ENCODE measurements around the gene PRPF31. TPM values are rescaled to one million over a fixed set of nuclear protein-coding genes. Genes with fewer than 3 reads are reported as not detected.

The PRPF31 gene
- total RNA-seq, 1 experiment from 2014 or later: 84.4 TPM

GRCh38 chr19:54124393-54124792, 8.8 kb downstream of the PRPF31 start:
- no peaks in the 10 kb centered on the region for H4K20me1 ChIP-seq (ENCODE audit: control insufficient read depth, insufficient read depth, insufficient read length)
- no peaks in the 10 kb centered on the region for H3K9me3 Mint-ChIP-seq
- TF ChIP-seq, protein P1, sequence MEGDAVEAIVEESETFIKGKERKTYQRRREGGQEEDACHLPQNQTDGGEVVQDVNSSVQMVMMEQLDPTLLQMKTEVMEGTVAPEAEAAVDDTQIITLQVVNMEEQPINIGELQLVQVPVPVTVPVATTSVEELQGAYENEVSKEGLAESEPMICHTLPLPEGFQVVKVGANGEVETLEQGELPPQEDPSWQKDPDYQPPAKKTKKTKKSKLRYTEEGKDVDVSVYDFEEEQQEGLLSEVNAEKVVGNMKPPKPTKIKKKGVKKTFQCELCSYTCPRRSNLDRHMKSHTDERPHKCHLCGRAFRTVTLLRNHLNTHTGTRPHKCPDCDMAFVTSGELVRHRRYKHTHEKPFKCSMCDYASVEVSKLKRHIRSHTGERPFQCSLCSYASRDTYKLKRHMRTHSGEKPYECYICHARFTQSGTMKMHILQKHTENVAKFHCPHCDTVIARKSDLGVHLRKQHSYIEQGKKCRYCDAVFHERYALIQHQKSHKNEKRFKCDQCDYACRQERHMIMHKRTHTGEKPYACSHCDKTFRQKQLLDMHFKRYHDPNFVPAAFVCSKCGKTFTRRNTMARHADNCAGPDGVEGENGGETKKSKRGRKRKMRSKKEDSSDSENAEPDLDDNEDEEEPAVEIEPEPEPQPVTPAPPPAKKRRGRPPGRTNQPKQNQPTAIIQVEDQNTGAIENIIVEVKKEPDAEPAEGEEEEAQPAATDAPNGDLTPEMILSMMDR (conservative IDR thresholded peaks at IDR 0.05): no peak
- no CpG with 5 or more reads among the region's 19 CpGs for WGBS (ENCODE audit: extremely low coverage, insufficient read length, low lambda C conversion rate)
- H3K23ac ChIP-seq (ENCODE audit: insufficient read length, low read depth, low read length): no peak overlapping the region
- no peak overlapping the region for H2AK5ac ChIP-seq (ENCODE audit: insufficient read length, low read length)
- no peaks in the 10 kb centered on the region for H3K27me3 ChIP-seq (ENCODE audit: insufficient read depth, low read length)
- H3K14ac ChIP-seq (ENCODE audit: insufficient read depth, low read length): no peak overlapping the region
- H3K23me2 ChIP-seq (ENCODE audit: insufficient read length, low read depth, low read length, poor library complexity, severe bottlenecking): no peaks in the 10 kb centered on the region
- H3K27ac Mint-ChIP-seq: no peak overlapping the region
- H3K27me3 Mint-ChIP-seq (ENCODE audit: low read depth): no peaks in the 10 kb centered on the region
- H4K8ac ChIP-seq (replicated peaks; ENCODE audit: insufficient read length, low read depth, low read length): no peak overlapping the region
- no peak overlapping the region for H3K4me3 Mint-ChIP-seq
- no peak overlapping the region for H3K4me2 ChIP-seq (ENCODE audit: insufficient read depth, insufficient read length, low read length)
- H3K36me3 Mint-ChIP-seq (ENCODE audit: insufficient read depth in 1 of 3, low read depth in 3 of 3): peaks cover 41 to 81% (median 80%) of the 10 kb centered on the region in 3 experiments
- no peak overlapping the region for H3K9ac ChIP-seq (ENCODE audit: extremely low read depth, insufficient read length, low read length)
- H3K79me1 ChIP-seq (ENCODE audit: insufficient read depth, low read depth, low read length, poor library complexity, severe bottlenecking): no peaks in the 10 kb centered on the region
- no peak overlapping the region for H2BK12ac ChIP-seq (ENCODE audit: insufficient read length, low read depth, low read length)
- H3K56ac ChIP-seq (ENCODE audit: insufficient read length, low read depth, low read length): no peak overlapping the region
- no peak overlapping the region for H2BK15ac ChIP-seq (ENCODE audit: low read depth, low read length)
- no peak overlapping the region for H3K18ac ChIP-seq (ENCODE audit: insufficient read length, low read depth, low read length)
- H3K4ac ChIP-seq (ENCODE audit: low read depth, low read length): no peak overlapping the region
- no peaks in the 10 kb centered on the region for H3K4me1 ChIP-seq (ENCODE audit: insufficient read depth, low read length)
- H4K91ac ChIP-seq (ENCODE audit: insufficient read length, low read depth, low read length): no peak overlapping the region
- no peak overlapping the region for H3K27ac ChIP-seq (ENCODE audit: insufficient read length, low read depth, low read length)
- no peak overlapping the region for H2BK20ac ChIP-seq (ENCODE audit: low read depth, low read length, poor library complexity, severe bottlenecking)
- H2AFZ ChIP-seq (ENCODE audit: low read length): no peak overlapping the region
- DNase-seq: no peak
- H3K79me2 ChIP-seq (ENCODE audit: insufficient read depth, low read length): no peaks in the 10 kb centered on the region; the same call in 1 of the 2 replicates
- H3K9me3 ChIP-seq (ENCODE audit: control insufficient read depth, low read depth, low read length): no peaks in the 10 kb centered on the region
- no peak overlapping the region for H4K5ac ChIP-seq (ENCODE audit: insufficient read length, low read depth, low read length)
- H2BK5ac ChIP-seq (ENCODE audit: insufficient read length, low read length): no peak overlapping the region
- no peaks in the 10 kb centered on the region for H3K4me1 Mint-ChIP-seq
- H2BK120ac ChIP-seq (ENCODE audit: low read depth, low read length, poor library complexity, severe bottlenecking): no peak overlapping the region
- no peak overlapping the region for H3T11ph ChIP-seq (ENCODE audit: low read length)
